Activated CD8-positive, alpha-beta memory T cell treated with anti-CD3 and anti-CD28 coated beads, Interleukin-2, amount 50 U/mL, for 24 hours (primary cell): Measurements from ENCODE around the gene ZNF385B.
"Not testable (repeated sequence)": the region's sequence is repeated elsewhere in the genome, so short reads cannot be mapped to it uniquely, and the experiment has no call there.

Source experiments
- DNase-seq: peaks from one replicate; pipeline ENCODE4 v3.0.0-alpha.2; 2020; ENCODE audit errors: extremely low read depth

The ZNF385B gene

DNA sequence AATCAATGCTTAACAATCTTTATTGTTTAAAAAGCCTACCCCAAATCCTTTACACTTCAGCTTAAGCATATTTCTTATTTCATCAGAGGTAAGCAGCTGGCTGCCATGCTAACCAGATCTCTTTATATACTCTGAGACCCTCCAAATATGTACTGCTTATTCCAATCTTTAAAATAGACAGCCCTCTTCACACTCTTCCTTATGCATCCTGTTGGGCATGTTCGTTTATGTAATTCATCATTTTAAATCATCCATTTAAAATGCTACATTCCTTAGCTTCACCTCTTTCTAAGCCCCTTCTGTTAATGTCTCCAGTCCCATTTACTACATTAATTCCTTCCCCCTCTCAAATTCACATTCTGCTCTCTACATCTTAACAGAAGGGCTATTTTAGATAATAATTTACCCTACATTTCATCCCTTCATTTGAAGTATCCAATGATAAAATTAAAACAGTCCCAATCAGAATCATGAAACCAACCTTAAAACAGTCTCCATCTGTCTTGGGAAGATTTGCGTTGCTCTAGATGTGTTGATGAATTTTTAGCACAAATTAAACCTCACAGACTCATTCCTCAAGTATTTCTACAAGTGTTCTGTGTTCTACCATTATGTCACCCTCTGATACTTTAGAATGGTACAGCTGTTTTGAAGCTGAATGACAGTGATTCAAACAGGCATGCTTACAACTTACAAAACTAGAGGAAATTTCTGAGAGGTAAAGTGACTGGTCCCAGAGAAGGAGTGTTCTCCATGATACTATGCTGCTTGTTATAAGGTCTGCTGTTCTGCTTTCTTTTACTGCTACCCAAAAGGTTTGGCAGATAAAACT lies 59.1 kb downstream of the ZNF385B start:
- DNase-seq, result no peak

DNA sequence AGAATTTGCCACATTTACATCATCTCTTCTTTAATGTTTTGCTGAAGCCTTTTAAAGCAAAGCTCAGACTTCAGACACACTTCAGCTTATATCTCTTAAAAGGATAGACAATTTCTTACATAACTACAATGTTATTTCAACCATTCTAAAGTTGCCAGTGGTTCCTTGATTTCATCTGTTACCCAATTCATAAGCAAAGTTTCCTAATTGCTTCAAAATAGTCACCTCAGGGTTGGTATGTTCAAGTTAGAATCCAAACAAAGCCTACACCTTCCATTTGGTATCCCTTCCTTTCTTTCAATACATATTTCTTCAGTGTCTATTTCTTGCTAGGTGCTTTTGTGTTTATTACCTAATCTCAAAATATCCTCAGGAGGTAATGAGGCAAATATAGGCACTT lies 60.6 kb downstream of the ZNF385B start:
- DNase-seq, result no peak

DNA sequence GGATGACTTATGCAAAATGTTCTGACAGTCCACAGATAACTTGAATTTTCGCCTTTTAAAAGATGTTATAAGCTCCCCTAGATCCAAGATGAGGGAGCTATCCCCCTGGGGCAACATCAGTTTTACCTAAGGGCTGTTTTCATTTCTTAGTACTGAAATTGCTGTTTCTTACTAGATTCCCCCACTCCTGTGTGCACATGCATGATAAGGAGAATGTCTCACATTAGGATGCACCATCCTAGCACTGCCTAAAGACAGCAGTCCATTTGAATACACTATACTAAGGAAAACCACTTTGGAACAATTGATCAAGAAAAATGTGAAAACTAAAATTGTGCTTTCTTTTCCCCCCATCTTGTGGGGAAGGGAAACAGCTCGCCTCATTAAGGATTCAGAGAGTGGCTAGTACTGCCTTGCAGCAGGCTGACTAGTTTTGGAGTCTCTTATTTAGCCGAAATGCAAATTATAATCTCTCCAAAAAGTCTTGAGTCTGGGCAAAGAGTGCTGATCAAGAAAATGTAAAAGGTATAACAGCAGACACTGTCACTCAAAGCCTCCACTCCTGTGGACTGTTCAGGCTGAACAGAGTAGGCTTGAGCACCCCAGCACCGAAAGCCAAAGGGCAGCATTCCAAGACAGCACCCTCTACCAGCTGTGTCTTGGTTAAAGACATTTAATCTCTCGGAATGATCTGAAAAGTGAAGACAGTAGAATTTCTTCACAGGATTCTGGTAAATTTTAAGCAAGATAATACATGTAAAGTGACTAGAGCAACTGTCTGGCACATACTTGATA lies 65.0 kb downstream of the ZNF385B start:
- no peak for DNase-seq

DNA sequence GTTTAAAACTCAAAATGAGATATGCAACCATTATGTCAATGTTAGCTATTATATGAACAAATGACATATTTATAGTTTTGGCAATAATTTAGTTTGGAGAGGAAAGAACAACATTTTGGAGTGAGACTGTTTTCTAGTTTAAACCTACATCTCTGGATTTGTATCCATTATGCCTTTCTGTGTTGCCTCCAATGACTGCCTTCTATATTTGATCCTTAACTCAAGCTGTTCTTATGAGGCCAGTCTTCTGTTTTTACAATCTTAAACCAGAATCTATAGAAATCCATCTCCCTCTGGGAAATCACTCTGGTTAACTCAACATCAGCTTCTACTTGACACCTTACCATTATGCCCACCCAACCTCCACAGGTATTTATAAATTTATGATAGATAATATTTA lies 67.5 kb downstream of the ZNF385B start:
- no peak for DNase-seq

DNA sequence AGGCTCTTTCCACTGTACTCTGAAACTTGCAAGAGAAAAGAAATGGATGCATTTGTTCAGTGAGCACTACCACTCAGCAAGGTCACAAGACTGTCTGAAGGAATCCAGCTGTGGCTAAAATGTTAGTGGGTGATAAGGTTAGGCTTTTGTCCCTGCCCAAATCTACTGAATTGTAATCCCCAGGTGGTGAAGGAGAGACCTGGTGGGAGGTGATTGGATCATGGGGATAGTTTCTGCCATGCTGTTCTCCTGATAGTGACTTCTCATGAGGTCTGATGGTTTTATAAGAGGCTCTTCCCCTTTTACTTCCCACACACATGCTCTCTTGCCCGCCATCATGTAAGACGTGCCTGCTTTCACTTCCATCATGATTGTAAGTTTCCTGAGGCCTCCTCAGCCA lies 68.2 kb downstream of the ZNF385B start:
- DNase-seq, result no peak

DNA sequence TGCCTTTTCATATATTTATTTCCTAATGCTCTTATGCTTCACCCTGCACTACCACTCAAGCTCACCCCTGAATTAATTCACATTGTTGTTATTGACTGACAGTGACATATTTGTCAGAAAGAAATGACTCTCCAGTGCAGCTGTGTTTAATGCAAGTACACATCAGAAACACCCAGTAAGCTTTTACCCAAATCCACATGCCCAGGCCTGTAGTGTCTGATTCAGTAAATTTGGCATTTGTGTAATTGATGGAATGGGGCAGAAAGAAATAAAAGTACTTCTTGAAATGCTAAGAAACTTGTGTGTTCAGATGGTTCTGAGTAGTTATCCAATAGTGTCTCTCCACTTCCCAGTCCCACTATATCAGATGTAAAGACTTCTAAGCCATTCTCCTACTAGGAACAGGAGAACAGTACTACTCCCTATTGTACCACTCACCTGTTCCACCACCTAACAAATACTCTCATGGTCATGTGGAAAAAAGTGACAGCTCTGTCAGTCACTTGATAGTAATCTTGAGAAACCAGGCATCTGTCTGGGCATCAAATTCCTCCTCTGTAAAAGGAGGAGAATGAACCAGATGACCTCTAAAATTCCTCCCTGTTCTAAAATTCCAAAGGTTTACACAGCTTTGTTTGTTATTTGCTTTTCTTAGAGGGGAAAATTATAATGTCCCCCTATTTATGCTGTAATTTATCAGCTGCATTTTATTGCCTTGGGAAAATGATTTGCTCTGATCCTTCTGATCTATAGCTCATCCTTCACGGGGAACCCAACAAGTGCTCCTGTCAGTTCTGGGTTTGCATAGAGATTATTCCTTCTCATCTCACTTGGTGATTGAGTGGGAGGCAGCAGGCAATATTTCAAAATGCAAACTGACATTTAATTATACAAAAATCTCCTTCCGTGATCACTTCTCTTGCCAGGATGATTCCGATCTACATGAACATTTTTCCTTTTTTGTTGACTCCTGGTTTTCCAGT lies 70.9 kb downstream of the ZNF385B start:
- no peak for DNase-seq

DNA sequence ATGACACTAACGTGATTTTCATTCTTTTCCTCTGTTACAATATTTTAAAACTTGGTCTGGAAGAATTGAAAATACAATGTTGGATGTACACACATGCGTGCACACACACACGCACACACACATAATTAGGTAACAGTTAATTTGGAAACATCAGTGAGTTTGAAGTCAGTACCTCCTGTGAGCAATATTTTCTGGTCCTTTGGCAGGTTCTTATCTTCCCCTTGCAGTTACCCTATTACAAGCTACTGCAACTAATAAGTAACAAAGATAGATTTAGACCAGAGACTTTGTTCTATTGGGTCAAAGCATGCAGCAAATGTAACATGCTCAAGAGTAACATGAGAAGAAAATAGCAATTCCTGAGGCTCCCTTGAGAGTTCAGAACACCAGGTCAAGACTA lies 73.3 kb downstream of the ZNF385B start:
- no peak for DNase-seq

DNA sequence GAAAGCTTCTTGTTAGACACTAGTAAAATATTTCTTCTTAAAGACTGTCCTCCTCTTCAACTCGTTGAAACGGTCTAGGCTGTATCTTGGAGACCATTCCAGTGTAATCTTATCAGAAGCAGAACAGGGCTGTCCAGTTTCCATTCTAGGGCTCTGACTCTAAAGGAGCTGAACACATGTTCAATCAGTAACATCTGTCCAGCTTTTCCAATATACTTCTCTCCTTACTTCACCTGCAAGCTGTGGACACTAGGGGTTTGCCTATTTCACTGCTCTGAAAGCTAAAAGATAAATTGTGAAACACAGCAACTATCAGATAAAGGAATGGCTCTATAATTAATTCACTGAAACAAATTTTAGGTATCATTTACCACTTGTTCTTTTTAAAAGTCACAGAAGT lies 73.8 kb downstream of the ZNF385B start:
- no peak for DNase-seq

DNA sequence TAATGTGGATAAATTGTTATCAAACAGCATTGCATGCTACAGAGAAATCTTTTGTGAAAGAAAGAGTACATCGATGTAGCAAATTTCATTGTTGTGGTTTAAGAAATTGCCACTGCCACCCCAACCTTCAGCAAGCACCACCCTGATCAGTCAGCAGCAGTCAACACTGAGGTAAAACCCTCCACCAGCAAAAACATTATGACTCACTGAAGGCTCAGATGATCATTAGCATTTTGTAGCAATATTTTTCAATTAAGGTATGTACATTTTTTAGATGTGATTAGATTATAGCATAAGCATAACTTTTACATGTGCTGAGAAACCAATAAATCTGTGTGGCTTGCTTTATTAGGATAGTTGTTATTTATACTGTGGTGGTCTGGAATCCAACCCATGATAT lies 75.5 kb downstream of the ZNF385B start:
- no peak for DNase-seq

DNA sequence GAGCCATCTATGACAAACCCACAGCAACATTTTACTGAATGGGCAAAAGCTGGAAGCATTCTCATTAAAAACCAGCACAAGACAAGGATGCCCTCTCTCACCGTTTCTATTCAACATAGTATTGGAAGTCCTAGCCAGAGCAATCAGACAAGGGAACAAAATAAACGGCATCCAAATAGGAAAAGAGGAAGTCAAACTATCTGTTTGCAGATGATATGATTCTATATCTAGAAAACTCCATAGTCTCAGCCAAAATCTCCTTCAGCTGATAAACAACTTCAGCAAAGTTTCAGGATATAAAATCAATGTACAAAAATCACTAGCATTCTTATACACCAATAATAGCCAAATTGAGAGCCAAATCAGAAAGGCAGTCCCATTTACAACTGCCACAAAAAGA lies 79.1 kb downstream of the ZNF385B start:
- not testable (repeated sequence) for DNase-seq

DNA sequence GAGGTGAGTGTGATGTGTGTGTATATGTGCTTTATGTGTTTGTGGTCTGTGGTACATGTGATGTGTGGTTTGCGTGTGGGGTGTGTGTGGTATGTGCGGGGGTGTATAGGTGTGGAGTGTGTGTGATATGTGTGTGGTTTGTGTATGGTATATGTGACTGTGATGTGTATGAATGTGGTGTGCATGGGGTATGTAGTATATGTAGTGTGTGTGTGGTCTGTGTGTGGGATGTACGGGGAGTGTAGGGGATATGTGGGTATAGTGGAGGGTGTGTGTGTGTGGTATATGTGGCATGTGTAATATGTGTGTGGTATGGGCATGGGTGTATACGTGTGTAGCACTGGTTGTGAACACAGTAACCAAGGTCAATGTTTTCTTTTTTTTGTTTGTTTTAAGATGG lies 87.4 kb downstream of the ZNF385B start:
- no peak for DNase-seq

DNA sequence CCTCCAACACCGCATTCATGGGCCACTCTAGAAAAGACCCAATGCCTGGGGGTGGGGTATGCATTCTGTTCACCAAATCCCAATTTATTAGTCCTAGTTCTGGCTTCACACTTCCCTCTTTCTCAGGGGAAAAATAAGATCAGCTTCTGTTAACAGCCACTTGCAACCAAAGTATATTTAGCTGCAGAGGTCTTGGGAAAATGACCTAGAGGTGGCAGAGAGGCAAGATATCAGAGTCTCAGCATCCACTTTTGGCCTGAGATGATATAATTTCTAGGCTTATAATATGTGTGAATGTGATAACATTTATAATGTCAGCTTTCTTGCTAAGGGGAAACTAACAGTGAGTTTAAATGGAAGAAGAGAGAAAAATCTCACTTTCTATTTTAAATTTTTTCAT lies 89.1 kb downstream of the ZNF385B start:
- DNase-seq, result no peak

DNA sequence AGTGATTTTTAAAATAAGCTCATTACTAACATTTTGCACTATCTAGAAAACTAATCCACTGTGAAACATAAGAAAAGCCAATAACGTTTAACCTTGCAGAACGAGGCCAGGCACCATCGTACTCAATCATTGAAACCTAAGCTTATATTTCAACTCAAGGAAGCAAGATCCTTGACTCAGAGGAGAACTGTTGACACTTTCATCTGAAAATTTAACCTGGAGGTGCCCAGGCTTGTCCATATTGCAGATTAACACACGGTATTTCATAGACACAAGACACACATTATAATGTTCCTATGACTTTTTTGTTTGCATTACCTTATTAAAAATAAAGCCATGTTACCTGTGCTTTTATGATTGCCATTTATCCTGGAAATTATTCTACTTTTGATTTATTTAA lies 89.6 kb downstream of the ZNF385B start:
- DNase-seq, result no peak

DNA sequence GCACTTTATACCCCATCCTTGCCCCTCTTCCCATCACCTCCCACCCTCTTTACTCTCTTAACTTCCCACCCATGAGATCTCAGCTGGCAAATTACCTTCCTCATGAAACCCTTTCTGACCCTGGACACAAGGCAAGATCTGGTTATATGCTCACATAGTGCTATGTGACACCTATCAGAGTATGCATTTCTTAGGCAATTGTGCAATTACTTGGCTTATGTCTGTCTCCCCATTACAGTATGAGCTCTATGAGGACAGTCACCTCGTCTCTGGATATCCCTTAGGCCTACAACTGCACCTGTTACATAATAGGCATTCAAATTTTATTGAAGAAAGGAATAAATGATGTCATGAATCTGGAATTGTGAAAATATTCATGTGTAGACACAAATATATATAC lies 91.4 kb downstream of the ZNF385B start:
- DNase-seq, result no peak

DNA sequence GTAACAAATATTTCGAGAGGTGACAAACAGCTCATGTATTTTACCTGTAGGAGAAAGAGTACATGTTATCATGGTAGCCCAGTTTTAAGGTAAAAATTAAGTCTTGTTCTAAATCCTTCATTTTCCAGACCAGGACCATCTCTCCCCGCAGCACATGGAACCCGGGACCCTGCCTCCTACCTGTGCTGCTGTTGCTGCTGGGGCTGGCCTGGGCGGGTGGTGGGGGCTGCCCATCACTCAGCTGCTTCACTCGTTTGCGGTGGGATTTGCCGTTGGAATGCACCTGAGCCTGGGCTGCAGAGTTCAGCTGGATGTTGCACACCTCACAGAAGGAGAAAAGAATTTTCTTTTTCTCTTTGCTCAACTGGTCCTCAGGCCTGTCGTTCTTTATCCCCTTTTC lies 92.1 kb downstream of the ZNF385B start:
- DNase-seq, result no peak

DNA sequence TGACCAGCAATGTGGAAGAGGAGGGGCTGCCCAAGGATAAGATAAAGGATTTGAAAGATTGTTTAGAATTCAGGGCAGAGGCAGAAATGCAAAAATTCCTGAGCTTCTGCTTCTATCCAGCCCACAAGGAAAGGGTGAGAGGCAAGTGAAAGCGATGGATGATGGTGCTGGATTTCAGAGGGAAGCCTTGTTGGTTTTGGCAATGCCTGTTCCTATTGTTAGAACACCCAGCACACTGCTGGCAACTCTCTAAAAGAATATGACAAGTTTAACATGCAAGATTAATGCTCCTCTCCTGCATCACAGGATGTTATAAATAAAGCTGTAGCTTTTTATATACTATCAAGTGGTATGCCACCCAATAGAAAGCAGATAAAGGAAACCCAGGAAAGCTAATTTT lies 92.6 kb downstream of the ZNF385B start:
- no peak for DNase-seq

DNA sequence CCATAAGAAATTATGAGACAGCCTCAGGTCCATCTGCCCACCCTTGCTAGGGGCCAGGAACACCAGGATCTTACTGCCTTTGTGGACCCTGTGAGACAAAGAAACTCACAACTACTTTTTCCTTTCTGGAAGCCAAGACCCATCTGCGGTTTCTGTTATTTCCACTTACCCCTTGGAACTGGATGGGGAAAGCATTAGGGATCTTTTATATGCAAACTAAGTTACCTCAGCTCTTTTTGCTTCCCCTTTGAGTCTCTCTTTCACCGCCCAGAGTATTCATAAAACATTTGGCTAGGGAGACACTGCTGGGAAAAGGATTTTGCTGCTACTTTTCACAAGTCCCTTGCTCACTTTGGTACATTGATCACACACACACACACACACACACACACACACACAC lies 95.7 kb downstream of the ZNF385B start:
- DNase-seq, result no peak

DNA sequence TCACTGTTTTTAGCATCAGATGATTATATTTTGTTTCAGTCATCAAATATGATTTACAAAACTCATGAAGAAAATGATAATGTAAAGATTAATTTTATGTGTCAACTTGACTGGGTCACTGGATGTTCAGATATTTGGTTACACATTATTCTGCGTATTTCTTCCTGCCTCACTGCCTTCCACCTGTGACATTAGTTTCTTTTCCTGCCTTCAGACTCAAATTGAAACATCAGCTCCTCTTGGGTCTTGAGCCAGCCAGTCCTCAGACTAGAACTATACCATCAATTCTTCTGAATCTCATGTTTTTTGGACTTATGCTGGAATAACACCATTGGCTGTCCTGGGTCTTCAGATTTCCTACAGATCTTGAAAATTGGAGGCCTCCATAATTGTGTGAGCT lies 96.7 kb downstream of the ZNF385B start:
- no peak for DNase-seq

DNA sequence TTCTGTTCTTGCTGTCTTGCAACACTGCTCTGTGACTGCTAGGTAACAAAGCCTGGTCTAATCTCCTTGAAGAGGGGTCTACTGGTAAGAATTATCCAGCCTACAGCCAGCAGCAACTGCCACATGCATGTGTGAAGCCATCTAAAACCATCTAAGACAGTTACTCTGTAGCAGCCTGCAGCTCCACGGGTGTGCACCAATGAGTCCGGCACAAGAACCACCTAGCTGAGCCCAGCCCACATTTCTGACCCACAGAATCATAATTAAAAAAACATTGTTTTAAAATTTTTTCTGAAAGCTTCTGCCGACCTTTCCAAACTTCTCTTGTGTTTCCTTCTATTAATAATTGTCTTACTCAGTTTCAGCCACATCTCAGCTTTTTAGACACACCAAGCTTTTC lies 102.8 kb downstream of the ZNF385B start:
- no peak for DNase-seq

DNA sequence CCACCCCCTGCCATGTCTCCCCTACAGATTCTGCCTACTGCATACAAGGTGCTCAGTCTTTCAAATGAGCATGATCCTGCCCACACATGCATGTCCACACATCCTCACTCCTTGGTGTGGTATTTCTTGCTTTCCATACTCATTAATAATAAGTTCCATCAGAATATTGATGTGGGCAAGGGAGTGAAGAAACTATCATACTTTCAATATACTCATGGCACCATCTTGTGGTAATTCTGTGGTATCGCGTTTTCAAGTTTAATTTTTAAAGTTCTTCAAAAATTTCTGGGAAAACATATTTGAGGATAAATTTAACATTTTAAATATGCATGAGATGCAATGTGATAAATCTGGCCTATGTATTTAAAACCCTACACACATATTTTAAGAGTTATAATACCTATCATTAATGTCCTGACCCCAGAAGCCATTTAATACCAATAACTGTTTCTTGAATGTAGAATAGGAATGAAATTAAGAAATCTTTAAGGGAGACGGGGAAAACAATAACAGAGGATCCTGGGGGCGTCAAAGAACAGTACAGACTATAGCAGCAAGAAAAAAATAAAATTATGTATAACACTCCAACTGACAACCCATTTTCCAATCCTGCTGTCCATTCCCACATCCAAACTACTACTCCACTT lies 110.1 kb downstream of the ZNF385B start:
- no peak for DNase-seq

DNA sequence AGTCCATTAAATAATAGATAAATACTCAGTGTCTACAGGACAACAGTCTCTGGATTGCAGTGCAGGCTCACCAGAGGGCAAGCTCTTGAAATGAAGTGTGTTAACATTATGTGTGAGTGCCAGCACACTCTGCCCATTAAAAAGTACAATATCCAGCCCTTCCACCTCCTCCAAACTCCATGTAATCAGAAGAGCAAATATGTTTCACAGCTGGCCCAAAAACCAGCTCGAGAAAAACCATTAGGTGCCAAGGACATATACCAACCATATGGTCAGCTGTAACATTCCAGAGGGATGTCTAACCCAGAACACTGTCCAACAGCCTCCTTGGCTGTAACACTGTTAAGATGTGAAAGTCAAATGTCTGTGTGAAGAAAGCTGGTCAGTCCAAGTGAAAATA lies 112.2 kb downstream of the ZNF385B start:
- DNase-seq, result no peak

DNA sequence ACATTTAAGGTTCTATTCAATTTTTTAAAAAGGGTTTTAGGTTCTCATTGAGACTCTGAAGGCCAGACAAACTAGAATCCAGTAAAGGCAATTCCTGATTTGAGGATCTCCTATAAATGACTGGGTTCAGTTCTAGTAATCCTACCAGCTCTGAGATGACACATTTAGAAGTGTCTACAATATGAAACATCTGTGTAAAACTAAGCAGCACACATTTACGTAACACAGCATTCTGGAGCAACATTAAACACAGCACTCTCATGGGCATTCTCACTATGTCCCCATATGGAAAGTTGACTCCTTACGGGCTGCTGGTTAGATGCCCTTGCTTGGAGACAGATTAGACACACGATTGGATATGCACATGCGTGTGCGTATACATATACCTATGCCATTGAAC lies 114.4 kb downstream of the ZNF385B start:
- DNase-seq, result no peak
